Lower lobe of right lung (tissue), 2 donors: ENCODE measurements around the gene ADD1. TPM values are rescaled to one million over a fixed set of nuclear protein-coding genes. Genes with fewer than 3 reads are reported as not detected.

Source experiments
- ATAC-seq, 2 donors: fragments of 200-7000 bp; cut with Tn5 transposase; one replicate each; pipeline ENCODE4 v1.9.1; 2020 to 2022; ENCODE audit warnings: mild to moderate bottlenecking in 2 of 2, moderate library complexity in 2 of 2
- DNase-seq: peaks from one replicate; pipeline ENCODE4 v3.0.0-alpha.2; 2020
- H3K27ac ChIP-seq: fragments of 200-600 bp; one replicate; pipeline ENCODE4 v1.8.0; 2022
- H3K27me3 ChIP-seq: fragments of 200-600 bp; one replicate; pipeline ENCODE4 v1.8.0; 2022; ENCODE audit warnings: low read depth
- H3K36me3 ChIP-seq: fragments of 200-600 bp; one replicate; pipeline ENCODE4 v1.8.0; 2022; ENCODE audit warnings: mild to moderate bottlenecking
- H3K4me1 ChIP-seq: fragments of 200-600 bp; one replicate; pipeline ENCODE4 v1.8.0; 2022
- H3K4me3 ChIP-seq: fragments of 200-600 bp; one replicate; pipeline ENCODE4 v1.8.0; 2022; ENCODE audit warnings: mild to moderate bottlenecking
- H3K9me3 ChIP-seq: fragments of 200-600 bp; one replicate; pipeline ENCODE4 v1.8.0; 2022
- CTCF ChIP-seq: fragments of 200-600 bp; IDR thresholded peaks from one replicate; pipeline ENCODE4 v1.8.0; 2022; ENCODE audit warnings: antibody characterized with exemption, mild to moderate bottlenecking
- intact Hi-C: fragments of 100-400 bp; cut with DNase I; formaldehyde crosslinking; loops from one replicate; pipeline ENCODE4 v1.11.0; 2022
- total RNA-seq: library from RNA; stranded (reverse); fragmentation: NEBNext Ultra II Directional; extraction: Animal tissue kit (Norgen Biotek cat#: 25700); gene quantifications from one replicate; pipeline ENCODE4 v1.2.1, GENCODE V29; 2021
- donor health status: DM: no; HTN: yes; CAD: no; lungs with severe emphysema.

The ADD1 gene
- total RNA-seq, 1 donor from 2014 or later, result 279 TPM

DNA sequence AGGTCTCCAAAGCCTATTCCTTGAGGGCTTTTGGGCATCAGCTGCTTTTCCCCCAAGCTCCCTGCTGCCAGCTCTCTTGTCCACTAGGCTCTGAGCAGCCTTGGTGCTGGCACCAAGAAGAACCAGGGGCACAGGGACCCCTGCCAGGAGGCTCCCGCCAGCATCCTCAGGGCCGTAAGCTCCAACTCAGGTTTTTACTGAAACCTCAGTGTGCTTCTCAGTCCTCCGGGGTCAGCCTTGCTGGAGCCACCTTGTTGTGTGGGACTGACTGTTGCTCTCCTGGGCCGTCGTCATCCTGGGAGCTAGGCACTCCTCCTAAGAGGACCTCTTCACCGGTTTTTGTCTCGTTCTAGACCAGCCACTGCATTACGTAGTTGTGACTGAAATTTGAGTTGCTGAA lies 80.6 kb downstream of the ADD1 start:
- TF ChIP-seq CTCF, result no peak
- Histone ChIP-seq H3K4me1 (peaks cover 26% of the 10 kb centered on the region), H3K36me3 (peaks cover 83% of the 10 kb centered on the region), H3K9me3 (no peaks in the 10 kb centered on the region), H3K4me3 (no peak overlapping the region), H3K27ac (no peak overlapping the region), H3K27me3 (no peaks in the 10 kb centered on the region)
- peak; percentile 42 for DNase-seq
- ATAC-seq, result peak; percentile 49 to 62
- intact Hi-C loops, result no loop called here

DNA sequence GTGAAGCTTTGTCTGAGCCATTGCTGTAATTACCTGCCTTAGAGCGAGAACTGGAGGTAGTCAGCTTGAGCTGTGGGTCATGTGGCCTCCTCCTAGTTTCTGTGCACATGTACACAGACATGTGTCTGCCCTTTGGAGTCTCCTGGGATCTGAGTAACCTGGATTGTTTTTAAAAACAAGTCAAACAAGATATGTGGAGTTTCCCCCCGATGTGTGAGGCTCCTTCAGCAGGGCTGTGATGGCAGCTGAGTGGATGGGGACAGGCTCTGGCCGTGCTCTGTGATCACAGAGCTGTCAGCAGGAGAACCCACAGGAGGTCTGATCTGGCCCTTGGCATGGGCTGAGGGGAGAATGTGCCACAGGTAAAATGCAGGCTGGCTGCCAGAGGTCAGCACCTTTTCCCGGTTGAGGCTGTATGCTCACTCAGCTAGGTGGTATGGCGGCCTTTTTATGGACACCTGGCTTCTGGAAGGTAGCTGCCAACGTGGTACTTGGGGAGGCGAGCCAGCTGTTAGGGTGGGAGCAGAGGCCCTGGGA lies 81.2 kb downstream of the ADD1 start:
- ATAC-seq (peak; percentile 3 to 29), DNase-seq (peak; percentile 40)
- no peaks in the 10 kb centered on the region for H3K9me3 ChIP-seq
- peaks cover 31% of the 10 kb centered on the region for H3K4me1 ChIP-seq
- TF ChIP-seq CTCF, result no peak
- intact Hi-C loops, result no loop called here
- H3K4me3 ChIP-seq, result no peak overlapping the region
- H3K27me3 ChIP-seq, result no peaks in the 10 kb centered on the region
- H3K36me3 ChIP-seq, result peaks cover 87% of the 10 kb centered on the region
- H3K27ac ChIP-seq, result no peak overlapping the region

GRCh38 chr4:2925496-2925895 lies 81.9 kb downstream of the ADD1 start:
- intact Hi-C loops, result no loop called here
- no peak for TF ChIP-seq CTCF
- Histone ChIP-seq H3K4me3 (no peak overlapping the region), H3K27me3 (no peaks in the 10 kb centered on the region), H3K27ac (no peak overlapping the region), H3K36me3 (peaks cover 88% of the 10 kb centered on the region), H3K4me1 (peaks cover 38% of the 10 kb centered on the region), H3K9me3 (no peaks in the 10 kb centered on the region)
- DNase-seq, result peak; percentile 20
- ATAC-seq, result no peak

- H3K27ac ChIP-seq, result no peak overlapping the region
- H3K27me3 ChIP-seq, result no peaks in the 10 kb centered on the region
- H3K9me3 ChIP-seq, result no peaks in the 10 kb centered on the region
- no peak for TF ChIP-seq CTCF
- H3K36me3 ChIP-seq, result peaks cover 90% of the 10 kb centered on the region
- H3K4me1 ChIP-seq, result peaks cover 45% of the 10 kb centered on the region
- peak; percentile 38 for DNase-seq
- no peak for ATAC-seq
- H3K4me3 ChIP-seq, result no peak overlapping the region
- intact Hi-C loops, result no loop called here
Observed at GRCh38 chr4:2925931-2926860, 82.6 kb downstream of the ADD1 start.

GRCh38 chr4:2927016-2927695 lies 83.5 kb downstream of the ADD1 start:
- no peak overlapping the region for H3K4me3 ChIP-seq
- no peaks in the 10 kb centered on the region for H3K27me3 ChIP-seq
- no peak overlapping the region for H3K27ac ChIP-seq
- no peak for ATAC-seq
- H3K36me3 ChIP-seq, result peaks cover 92% of the 10 kb centered on the region
- peak; percentile 33 for DNase-seq
- no peak for TF ChIP-seq CTCF
- H3K9me3 ChIP-seq, result no peaks in the 10 kb centered on the region
- intact Hi-C loops, result no loop called here
- H3K4me1 ChIP-seq, result peaks cover 52% of the 10 kb centered on the region
